ENCODE data around the gene MESD.

The MESD gene

DNA sequence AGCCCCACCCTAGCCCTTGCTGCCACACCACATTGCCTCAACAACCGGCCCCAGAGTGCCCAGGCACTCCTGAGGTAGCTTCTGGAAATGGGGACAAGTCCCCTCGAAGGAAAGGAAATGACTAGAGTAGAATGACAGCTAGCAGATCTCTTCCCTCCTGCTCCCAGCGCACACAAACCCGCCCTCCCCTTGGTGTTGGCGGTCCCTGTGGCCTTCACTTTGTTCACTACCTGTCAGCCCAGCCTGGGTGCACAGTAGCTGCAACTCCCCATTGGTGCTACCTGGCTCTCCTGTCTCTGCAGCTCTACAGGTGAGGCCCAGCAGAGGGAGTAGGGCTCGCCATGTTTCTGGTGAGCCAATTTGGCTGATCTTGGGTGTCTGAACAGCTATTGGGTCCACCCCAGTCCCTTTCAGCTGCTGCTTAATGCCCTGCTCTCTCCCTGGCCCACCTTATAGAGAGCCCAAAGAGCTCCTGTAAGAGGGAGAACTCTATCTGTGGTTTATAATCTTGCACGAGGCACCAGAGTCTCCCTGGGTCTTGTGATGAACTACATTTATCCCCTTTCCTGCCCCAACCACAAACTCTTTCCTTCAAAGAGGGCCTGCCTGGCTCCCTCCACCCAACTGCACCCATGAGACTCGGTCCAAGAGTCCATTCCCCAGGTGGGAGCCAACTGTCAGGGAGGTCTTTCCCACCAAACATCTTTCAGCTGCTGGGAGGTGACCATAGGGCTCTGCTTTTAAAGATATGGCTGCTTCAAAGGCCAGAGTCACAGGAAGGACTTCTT, 39.1 kb downstream of the MESD start:
- no peak for DNase-seq
- no peaks in the 10 kb centered on the region for H3K27me3 Mint-ChIP-seq
- no peaks in the 10 kb centered on the region for H3K9me3 Mint-ChIP-seq
- H3K4me3 Mint-ChIP-seq: no peak overlapping the region
- H3K36me3 Mint-ChIP-seq (ENCODE audit: low read depth): peaks cover 75% of the 10 kb centered on the region
- peak overlapping the region; percentile 20 for H3K27ac Mint-ChIP-seq
- peaks cover 2% of the 10 kb centered on the region for H3K4me1 Mint-ChIP-seq (ENCODE audit: low read depth)

DNA sequence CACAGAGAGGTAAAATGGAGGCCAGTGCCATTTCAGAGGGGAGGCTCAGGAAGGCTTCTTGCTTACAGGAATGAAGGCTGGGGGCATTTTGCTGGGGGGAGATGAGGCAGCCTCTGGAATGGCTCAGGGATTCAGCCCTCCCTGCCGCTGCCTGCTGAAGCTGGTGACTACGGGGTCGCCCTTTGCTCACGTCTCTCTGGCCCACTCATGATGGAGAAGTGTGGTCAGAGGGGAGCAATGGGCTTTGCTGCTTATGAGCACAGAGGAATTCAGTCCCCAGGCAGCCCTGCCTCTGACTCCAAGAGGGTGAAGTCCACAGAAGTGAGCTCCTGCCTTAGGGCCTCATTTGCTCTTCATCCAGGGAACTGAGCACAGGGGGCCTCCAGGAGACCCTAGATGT, 39.9 kb downstream of the MESD start:
- no peak for DNase-seq
- H3K4me3 Mint-ChIP-seq: no peak overlapping the region
- H3K27ac Mint-ChIP-seq: no peak overlapping the region
- H3K36me3 Mint-ChIP-seq (ENCODE audit: low read depth): peaks cover 79% of the 10 kb centered on the region
- no peaks in the 10 kb centered on the region for H3K9me3 Mint-ChIP-seq
- no peaks in the 10 kb centered on the region for H3K4me1 Mint-ChIP-seq (ENCODE audit: low read depth)
- H3K27me3 Mint-ChIP-seq: no peaks in the 10 kb centered on the region

DNA sequence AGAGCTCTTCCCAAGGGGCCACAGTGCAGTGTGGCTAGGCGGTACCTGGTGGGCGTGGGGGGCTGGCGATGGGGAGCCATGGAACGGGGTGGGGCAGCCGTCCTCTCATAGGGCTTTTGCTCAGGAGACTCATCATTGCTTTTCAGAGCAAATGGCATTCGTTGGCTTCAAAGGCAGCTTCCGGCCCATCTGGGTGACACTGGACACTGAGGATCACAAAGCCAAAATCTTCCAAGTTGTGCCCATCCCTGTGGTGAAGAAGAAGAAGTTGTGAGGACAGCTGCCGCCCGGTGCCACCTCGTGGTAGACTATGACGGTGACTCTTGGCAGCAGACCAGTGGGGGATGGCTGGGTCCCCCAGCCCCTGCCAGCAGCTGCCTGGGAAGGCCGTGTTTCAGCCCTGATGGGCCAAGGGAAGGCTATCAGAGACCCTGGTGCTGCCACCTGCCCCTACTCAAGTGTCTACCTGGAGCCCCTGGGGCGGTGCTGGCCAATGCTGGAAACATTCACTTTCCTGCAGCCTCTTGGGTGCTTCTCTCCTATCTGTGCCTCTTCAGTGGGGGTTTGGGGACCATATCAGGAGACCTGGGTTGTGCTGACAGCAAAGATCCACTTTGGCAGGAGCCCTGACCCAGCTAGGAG, 40.8 kb downstream of the MESD start:
- H3K4me1 Mint-ChIP-seq (ENCODE audit: low read depth): no peaks in the 10 kb centered on the region
- H3K27me3 Mint-ChIP-seq: no peaks in the 10 kb centered on the region
- peaks cover 86% of the 10 kb centered on the region for H3K36me3 Mint-ChIP-seq (ENCODE audit: low read depth)
- H3K27ac Mint-ChIP-seq: peak overlapping the region; percentile 19
- no peaks in the 10 kb centered on the region for H3K9me3 Mint-ChIP-seq
- DNase-seq: no peak
- H3K4me3 Mint-ChIP-seq: no peak overlapping the region

DNA sequence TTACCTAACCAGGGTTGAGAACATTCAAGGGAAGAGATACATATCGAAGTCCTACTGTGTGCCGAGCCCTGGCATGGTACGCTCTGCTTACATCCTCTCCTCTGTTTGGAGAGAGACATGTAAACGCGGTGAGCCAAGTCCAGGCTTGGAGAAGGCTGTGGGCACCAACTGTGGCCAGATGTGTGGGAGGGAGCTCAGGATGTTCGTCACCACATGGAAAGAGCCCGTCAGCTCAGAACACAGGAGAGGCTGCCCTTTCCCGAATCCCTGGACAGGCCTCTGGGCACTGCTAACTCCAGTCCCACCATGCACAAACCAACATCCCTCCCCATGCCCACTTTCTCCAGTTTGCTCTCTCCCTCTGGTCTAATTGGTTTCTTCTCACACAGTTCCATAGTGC, 43.0 kb downstream of the MESD start:
- no peak overlapping the region for H3K4me3 Mint-ChIP-seq
- no peaks in the 10 kb centered on the region for H3K4me1 Mint-ChIP-seq (ENCODE audit: low read depth)
- peaks cover 92% of the 10 kb centered on the region for H3K36me3 Mint-ChIP-seq (ENCODE audit: low read depth)
- no peaks in the 10 kb centered on the region for H3K27me3 Mint-ChIP-seq
- no peaks in the 10 kb centered on the region for H3K9me3 Mint-ChIP-seq
- H3K27ac Mint-ChIP-seq: no peak overlapping the region
- DNase-seq: no peak

DNA sequence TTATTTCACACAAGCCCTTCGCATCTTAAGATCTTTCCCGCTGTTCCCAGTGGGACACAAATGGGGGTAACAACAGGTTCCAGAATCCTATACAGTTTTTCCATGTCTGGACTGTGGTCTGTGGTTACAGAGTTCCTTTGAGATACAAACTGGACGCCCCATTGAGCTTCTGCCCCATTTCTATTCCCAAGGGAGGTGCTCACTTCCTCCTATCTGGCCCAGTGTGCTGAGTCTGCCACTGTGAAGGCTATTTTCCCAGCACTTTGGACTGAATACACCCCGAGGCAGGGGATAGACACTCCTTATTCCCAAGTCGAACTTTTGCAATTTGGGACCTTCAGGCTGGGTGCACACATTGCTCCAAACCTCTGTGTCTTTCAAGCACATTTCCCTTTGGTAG, 44.0 kb downstream of the MESD start:
- no peak overlapping the region for H3K4me3 Mint-ChIP-seq
- DNase-seq: no peak
- no peaks in the 10 kb centered on the region for H3K27me3 Mint-ChIP-seq
- peaks cover 85% of the 10 kb centered on the region for H3K36me3 Mint-ChIP-seq (ENCODE audit: low read depth)
- no peaks in the 10 kb centered on the region for H3K4me1 Mint-ChIP-seq (ENCODE audit: low read depth)
- H3K27ac Mint-ChIP-seq: no peak overlapping the region
- H3K9me3 Mint-ChIP-seq: no peaks in the 10 kb centered on the region

DNA sequence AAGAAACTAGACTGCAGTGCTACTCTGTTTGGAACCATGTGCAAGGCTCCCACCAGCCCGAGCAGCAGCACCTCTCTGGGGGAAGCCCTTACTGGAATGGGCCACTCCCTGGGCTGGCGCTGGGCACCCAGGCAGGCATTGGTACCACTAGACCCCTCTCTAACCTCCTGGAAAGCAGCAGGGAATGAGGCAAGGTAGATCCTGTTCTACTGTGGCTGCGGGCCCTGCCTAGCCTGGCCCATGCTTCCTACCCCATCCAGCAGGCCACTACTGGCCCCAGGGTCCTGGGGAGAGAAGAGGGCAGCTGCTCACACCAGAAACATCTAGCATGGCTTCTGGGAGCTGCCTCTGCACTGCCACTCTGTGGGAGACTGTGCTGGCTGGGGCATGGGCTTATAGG, 44.8 kb downstream of the MESD start:
- Mint-ChIP-seq H3K27ac (no peak overlapping the region), H3K36me3 (ENCODE audit: low read depth) (peaks cover 83% of the 10 kb centered on the region)

DNA sequence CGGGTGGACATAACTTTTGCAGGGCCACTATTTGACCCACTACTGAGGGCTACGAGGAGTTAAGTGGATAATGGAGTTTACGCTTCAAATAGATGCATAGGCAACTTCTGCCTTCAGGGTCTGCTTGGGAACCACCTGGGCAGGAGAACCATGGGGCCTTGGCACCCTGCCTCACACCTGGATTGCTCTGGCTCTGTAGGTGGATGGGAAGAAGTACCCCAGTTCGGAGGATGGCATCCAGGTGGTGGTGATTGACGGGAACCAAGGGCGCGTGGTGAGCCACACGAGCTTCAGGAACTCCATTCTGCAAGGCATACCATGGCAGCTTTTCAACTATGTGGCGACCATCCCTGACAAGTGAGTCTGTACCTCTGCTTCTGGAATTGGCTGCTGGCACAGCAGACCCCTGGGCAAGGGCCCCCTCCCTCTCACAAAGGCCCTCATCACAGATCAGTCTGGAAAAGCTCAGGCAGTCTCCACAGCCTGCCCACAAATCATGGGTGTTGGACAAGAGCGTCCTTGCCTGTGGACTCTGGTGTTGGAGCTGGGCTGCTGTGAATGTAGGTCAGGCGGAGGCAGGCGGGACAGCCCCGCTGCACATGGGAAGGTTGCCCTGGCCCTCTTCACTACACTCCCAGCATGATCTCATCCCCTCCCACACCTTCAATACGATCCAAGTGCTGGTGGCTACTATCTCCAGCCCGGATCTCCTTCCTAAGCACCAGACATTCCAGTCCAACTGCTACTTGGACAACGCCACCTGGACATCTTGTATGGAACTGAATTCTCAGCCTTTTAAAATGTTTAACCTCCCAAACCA, 46.7 kb downstream of the MESD start:
- no peaks in the 10 kb centered on the region for H3K9me3 Mint-ChIP-seq
- H3K4me3 Mint-ChIP-seq: no peak overlapping the region
- peak; percentile 9 for DNase-seq
- H3K4me1 Mint-ChIP-seq (ENCODE audit: low read depth): no peaks in the 10 kb centered on the region
- no peak overlapping the region for H3K27ac Mint-ChIP-seq
- no peaks in the 10 kb centered on the region for H3K27me3 Mint-ChIP-seq
- H3K36me3 Mint-ChIP-seq (ENCODE audit: low read depth): peaks cover 71% of the 10 kb centered on the region

More for the DNA sequence above, 44.8 kb downstream of the MESD start:
- H3K4me3 Mint-ChIP-seq: no peak overlapping the region
- no peaks in the 10 kb centered on the region for H3K27me3 Mint-ChIP-seq
- no peak for DNase-seq
- H3K9me3 Mint-ChIP-seq: no peaks in the 10 kb centered on the region
- no peaks in the 10 kb centered on the region for H3K4me1 Mint-ChIP-seq (ENCODE audit: low read depth)

DNA sequence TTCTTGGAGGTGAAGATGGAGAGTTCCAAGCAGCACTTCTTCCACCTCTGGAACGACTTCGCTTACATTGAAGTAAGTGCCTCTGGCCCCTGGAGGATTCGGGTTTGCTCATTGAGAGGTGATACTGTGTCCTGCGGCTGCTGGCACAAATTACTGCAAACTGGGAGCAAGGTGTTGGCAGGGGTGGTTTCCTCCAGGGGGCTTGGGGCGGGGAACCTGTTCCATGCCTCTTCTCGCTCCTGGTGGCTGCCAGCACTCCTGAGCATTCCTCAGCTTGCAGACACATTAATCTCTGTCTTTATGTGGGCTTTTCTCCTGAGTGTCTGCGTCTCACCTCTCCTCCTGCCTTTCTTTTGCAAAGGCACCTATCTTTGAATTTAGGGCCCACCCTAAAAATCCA, 47.4 kb downstream of the MESD start:
- H3K4me3 Mint-ChIP-seq: no peak overlapping the region
- no peaks in the 10 kb centered on the region for H3K27me3 Mint-ChIP-seq
- H3K27ac Mint-ChIP-seq: no peak overlapping the region
- no peak for DNase-seq
- no peaks in the 10 kb centered on the region for H3K9me3 Mint-ChIP-seq
- H3K4me1 Mint-ChIP-seq (ENCODE audit: low read depth): no peaks in the 10 kb centered on the region
- H3K36me3 Mint-ChIP-seq (ENCODE audit: low read depth): peaks cover 71% of the 10 kb centered on the region

DNA sequence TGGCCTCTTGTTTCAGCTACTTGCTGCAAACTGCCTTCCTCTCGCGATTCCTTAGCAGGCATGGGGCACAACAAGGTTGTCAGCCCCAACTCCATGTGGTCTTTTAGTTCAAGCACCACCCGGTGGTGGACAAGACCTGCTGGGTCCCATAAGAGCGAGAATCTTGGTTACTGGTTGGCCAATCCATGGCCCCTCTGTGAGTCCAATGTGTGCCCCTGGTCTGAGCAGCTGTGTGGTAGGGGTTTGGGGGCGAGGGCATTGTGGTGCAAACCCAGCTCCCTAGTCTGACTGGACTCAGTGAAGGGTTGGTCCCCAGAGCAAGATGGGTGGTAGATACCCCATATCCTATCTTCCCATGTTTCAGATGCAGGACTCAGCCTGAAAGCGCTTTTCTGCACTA, 48.8 kb downstream of the MESD start:
- H3K36me3 Mint-ChIP-seq (ENCODE audit: low read depth): peaks cover 71% of the 10 kb centered on the region
- no peak overlapping the region for H3K27ac Mint-ChIP-seq
- no peaks in the 10 kb centered on the region for H3K27me3 Mint-ChIP-seq
- H3K4me3 Mint-ChIP-seq: no peak overlapping the region
- no peaks in the 10 kb centered on the region for H3K9me3 Mint-ChIP-seq
- DNase-seq: no peak
- no peaks in the 10 kb centered on the region for H3K4me1 Mint-ChIP-seq (ENCODE audit: low read depth)

DNA sequence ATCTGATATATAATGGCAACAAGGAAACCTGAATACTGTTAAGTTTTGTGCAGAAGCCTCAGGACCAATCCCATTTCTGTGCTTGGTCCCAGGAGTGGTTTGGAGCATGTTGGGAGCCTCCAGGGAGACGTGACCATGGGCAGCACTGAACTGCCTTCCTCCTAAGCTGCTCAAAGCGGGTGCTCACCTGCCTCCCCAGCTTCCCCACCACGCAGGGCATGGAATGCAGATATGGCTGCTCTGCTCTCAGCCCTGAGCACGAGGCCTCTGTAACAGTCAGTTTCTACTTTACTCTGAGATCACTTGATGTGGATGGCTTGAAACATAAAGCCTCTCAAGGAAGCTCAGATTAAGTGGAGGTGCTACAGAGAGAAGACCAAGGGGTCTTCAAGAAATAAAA, 49.3 kb downstream of the MESD start:
- peaks cover 66% of the 10 kb centered on the region for H3K36me3 Mint-ChIP-seq (ENCODE audit: low read depth)
- H3K4me3 Mint-ChIP-seq: no peak overlapping the region
- DNase-seq: no peak
- no peaks in the 10 kb centered on the region for H3K9me3 Mint-ChIP-seq
- no peaks in the 10 kb centered on the region for H3K27me3 Mint-ChIP-seq
- H3K4me1 Mint-ChIP-seq (ENCODE audit: low read depth): no peaks in the 10 kb centered on the region
- no peak overlapping the region for H3K27ac Mint-ChIP-seq

DNA sequence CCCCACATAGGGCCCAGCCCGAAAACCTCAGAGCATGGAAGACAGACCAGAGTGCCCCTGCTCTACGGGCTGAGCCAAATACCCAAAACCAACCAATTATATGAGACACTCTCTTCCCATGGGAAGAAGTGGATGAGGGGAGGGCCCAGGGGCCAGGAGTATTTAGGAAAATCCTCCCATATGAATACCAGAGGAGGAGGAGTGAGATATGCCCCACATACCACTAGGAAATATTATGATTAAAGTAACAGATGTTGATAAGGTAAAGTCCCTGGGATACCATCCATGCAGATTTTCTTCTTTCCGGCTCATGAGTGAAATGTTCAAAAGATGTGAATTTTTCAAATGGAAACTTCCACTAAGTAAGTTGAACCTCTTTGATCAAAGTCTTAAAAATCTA, 50.4 kb downstream of the MESD start:
- Mint-ChIP-seq H3K4me1 (ENCODE audit: low read depth) (no peaks in the 10 kb centered on the region), H3K36me3 (ENCODE audit: low read depth) (peaks cover 62% of the 10 kb centered on the region), H3K4me3 (no peak overlapping the region), H3K27me3 (no peaks in the 10 kb centered on the region), H3K9me3 (no peaks in the 10 kb centered on the region), H3K27ac (no peak overlapping the region)
- DNase-seq: no peak

DNA sequence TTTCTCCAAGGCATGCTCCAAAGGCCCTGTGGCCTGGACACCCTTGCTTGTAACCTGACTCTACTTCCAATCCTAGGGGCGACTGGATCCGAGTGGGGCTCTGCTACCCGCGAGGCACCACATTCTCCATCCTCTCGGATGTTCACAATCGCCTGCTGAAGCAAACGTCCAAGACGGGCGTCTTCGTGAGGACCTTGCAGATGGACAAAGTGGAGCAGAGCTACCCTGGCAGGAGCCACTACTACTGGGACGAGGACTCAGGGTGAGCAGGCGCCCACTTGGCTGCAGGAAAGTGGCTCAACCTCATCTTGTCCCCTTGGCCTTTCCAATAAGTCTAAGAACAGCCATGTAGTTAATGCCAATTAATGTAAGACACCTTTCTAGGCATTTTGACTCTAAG, 51.9 kb downstream of the MESD start:
- Mint-ChIP-seq H3K9me3 (no peaks in the 10 kb centered on the region), H3K4me3 (no peak overlapping the region), H3K36me3 (ENCODE audit: low read depth) (peaks cover 49% of the 10 kb centered on the region), H3K27ac (no peak overlapping the region), H3K27me3 (no peaks in the 10 kb centered on the region), H3K4me1 (ENCODE audit: low read depth) (no peaks in the 10 kb centered on the region)
- no peak for DNase-seq

DNA sequence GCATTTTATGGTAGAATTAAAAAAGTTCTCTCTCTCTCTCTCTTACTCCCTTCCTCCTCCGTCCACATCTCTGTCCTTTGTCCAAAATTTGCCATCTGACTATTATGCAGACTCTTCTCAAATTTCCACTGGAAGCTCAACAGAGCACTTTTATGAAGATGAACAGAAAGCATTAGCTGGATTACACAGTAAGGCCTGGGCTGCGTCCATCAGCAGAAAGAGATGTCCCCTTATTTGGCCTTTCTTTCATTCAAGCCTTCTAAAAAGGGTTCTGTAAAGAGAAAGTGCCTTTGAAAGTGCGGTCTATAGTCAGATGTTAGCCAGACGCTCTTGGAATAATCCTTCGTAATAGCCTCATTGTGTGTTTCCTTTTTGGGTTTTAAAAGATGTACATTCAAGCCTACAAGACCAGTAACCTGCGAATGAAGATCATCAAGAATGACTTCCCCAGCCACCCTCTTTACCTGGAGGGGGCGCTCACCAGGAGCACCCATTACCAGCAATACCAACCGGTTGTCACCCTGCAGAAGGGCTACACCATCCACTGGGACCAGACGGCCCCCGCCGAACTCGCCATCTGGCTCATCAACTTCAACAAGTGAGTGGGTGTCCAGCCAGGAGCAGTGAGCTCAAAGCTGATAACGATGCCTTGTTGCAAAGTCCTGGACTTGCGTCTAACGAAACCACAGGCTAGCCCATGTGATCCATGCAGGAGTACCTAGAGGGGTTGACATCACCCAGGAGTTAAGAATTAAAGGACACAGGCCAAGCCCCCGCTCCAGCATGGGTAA, 53.1 kb downstream of the MESD start:
- no peak overlapping the region for H3K27ac Mint-ChIP-seq
- H3K9me3 Mint-ChIP-seq: no peaks in the 10 kb centered on the region
- H3K4me3 Mint-ChIP-seq: no peak overlapping the region
- H3K27me3 Mint-ChIP-seq: no peaks in the 10 kb centered on the region
- no peaks in the 10 kb centered on the region for H3K4me1 Mint-ChIP-seq (ENCODE audit: low read depth)
- DNase-seq: no peak
- H3K36me3 Mint-ChIP-seq (ENCODE audit: low read depth): peaks cover 36% of the 10 kb centered on the region

DNA sequence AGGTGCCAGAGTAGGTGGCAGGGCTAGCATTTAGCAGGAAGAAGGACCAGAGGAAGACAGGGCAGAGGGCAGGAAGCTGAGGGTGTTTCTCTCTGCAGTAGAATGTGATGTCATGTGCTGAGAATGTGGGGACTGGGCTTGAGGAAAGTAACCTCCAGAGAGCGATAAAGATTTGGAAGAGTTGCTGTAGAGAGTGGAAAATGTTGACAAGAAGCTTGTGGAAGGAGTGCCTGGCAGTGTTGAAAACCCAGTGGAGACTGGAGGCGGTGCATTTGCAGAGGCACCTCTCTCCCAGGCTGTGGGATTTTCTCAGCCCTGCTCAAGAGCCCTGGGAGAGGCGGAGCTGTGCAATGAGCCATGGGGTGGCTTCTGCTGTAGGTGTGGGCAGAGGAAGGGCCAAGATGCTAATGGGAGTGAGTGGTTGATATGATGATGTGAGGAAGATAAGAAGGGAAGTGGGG, 54.8 kb downstream of the MESD start:
- Mint-ChIP-seq H3K27ac (no peak overlapping the region), H3K9me3 (no peaks in the 10 kb centered on the region), H3K27me3 (no peaks in the 10 kb centered on the region), H3K4me1 (ENCODE audit: low read depth) (no peaks in the 10 kb centered on the region), H3K36me3 (ENCODE audit: low read depth) (peaks cover 28% of the 10 kb centered on the region), H3K4me3 (no peak overlapping the region)
- DNase-seq: no peak
